HUES64 (cell line): ENCODE results near the gene TNNI2.

ENCODE experiments used
- H3K27ac ChIP-seq: 2 replicates; pipeline ENCODE4 v1.7.0; 2013; ENCODE audit warnings: low read depth, low read length, inconsistent platforms
- H3K27me3 ChIP-seq: 2 replicates; pipeline ENCODE4 v1.6.1; 2013; ENCODE audit warnings: mild to moderate bottlenecking, low read length; ENCODE audit not compliant: insufficient read depth
- H3K36me3 ChIP-seq: 2 replicates; pipeline ENCODE4 v1.6.1; 2013; ENCODE audit warnings: mild to moderate bottlenecking, low read length; ENCODE audit not compliant: insufficient read depth
- H3K4me1 ChIP-seq: 2 replicates; pipeline ENCODE4 v1.6.1; 2013; ENCODE audit warnings: mild to moderate bottlenecking, low read length, moderate library complexity; ENCODE audit not compliant: insufficient read depth
- H3K4me3 ChIP-seq: 2 replicates; pipeline ENCODE4 v1.5.1; 2013; ENCODE audit warnings: mild to moderate bottlenecking, low read length, moderate library complexity
- H3K9ac ChIP-seq: 2 replicates; pipeline ENCODE4 v1.6.1; 2013; ENCODE audit warnings: mild to moderate bottlenecking, low read depth, low read length
- H3K9me3 ChIP-seq: 2 replicates; pipeline ENCODE4 v1.6.1; 2013; ENCODE audit warnings: low read depth, low read length; ENCODE audit not compliant: insufficient read depth
- WGBS: fragments of 150-250, 120-280 bp; methylation state at CpG from one replicate; pipeline ENCODE4 v1.1.7; 2013; ENCODE audit warnings: missing lambda C conversion rate; 5-methylcytosine and 5-hydroxymethylcytosine counted together

TNNI2 gene

GRCh38 chr11:1843098-1843473 lies 4.3 kb downstream of the TNNI2 start:
- Histone ChIP-seq H3K36me3 (no peaks in the 10 kb centered on the region), H3K9me3 (no peaks in the 10 kb centered on the region), H3K9ac (no peak overlapping the region), H3K27ac (no peak overlapping the region), H3K4me3 (no peak overlapping the region), H3K4me1 (no peaks in the 10 kb centered on the region), H3K27me3 (peaks cover 6% of the 10 kb centered on the region; the same call in 1 of the 2 replicates)
- WGBS = 87% methylated on average over 11 of the region's 11 CpGs

- no peaks in the 10 kb centered on the region for H3K4me1 ChIP-seq
- H3K9ac ChIP-seq = no peak overlapping the region
- no peaks in the 10 kb centered on the region for H3K36me3 ChIP-seq
- H3K9me3 ChIP-seq = no peaks in the 10 kb centered on the region
- H3K4me3 ChIP-seq = no peak overlapping the region
- H3K27me3 ChIP-seq = peaks cover 6% of the 10 kb centered on the region; the same call in 1 of the 2 replicates
- 90% methylated on average over 8 of the region's 8 CpGs for WGBS
- H3K27ac ChIP-seq = no peak overlapping the region
These were observed 5.0 kb downstream of the TNNI2 start for GRCh38 chr11:1843796-1844195.

- Histone ChIP-seq H3K9ac (no peak overlapping the region), H3K27me3 (peaks cover 6% of the 10 kb centered on the region; the same call in 1 of the 2 replicates), H3K36me3 (no peaks in the 10 kb centered on the region), H3K27ac (no peak overlapping the region), H3K4me1 (no peaks in the 10 kb centered on the region), H3K4me3 (no peak overlapping the region), H3K9me3 (no peaks in the 10 kb centered on the region)
- 90% methylated on average over 23 of the region's 23 CpGs for WGBS
These were observed 5.7 kb downstream of the TNNI2 start for GRCh38 chr11:1844221-1845094.

- no peak overlapping the region for H3K9ac ChIP-seq
- WGBS = 87% methylated on average over 1 of the region's 1 CpG
- no peaks in the 10 kb centered on the region for H3K36me3 ChIP-seq
- no peak overlapping the region for H3K27ac ChIP-seq
- no peak overlapping the region for H3K4me3 ChIP-seq
- H3K9me3 ChIP-seq = no peaks in the 10 kb centered on the region
- no peaks in the 10 kb centered on the region for H3K4me1 ChIP-seq
- peaks cover 6% of the 10 kb centered on the region; the same call in 1 of the 2 replicates for H3K27me3 ChIP-seq
These were observed 6.3 kb downstream of the TNNI2 start for GRCh38 chr11:1845095-1845429.

GRCh38 chr11:1845561-1846452 lies 7.0 kb downstream of the TNNI2 start:
- peaks cover 6% of the 10 kb centered on the region; the same call in 1 of the 2 replicates for H3K27me3 ChIP-seq
- no peak overlapping the region for H3K9ac ChIP-seq
- H3K4me1 ChIP-seq = no peaks in the 10 kb centered on the region

GRCh38 chr11:1846453-1846932 lies 7.7 kb downstream of the TNNI2 start:
- Histone ChIP-seq H3K27ac (no peak overlapping the region), H3K36me3 (no peaks in the 10 kb centered on the region), H3K27me3 (peaks cover 6% of the 10 kb centered on the region; the same call in 1 of the 2 replicates), H3K9me3 (no peaks in the 10 kb centered on the region), H3K9ac (no peak overlapping the region), H3K4me1 (no peaks in the 10 kb centered on the region), H3K4me3 (no peak overlapping the region)
- WGBS = 92% methylated on average over 9 of the region's 9 CpGs

More at GRCh38 chr11:1845561-1846452, 7.0 kb downstream of the TNNI2 start:
- Histone ChIP-seq H3K36me3 (no peaks in the 10 kb centered on the region), H3K27ac (no peak overlapping the region), H3K4me3 (no peak overlapping the region), H3K9me3 (no peaks in the 10 kb centered on the region)
- WGBS = 90% methylated on average over 21 of the region's 21 CpGs

GRCh38 chr11:1847006-1847735 lies 8.4 kb downstream of the TNNI2 start:
- no peak overlapping the region for H3K27ac ChIP-seq
- H3K27me3 ChIP-seq = peaks cover 6% of the 10 kb centered on the region; the same call in 1 of the 2 replicates
- no peaks in the 10 kb centered on the region for H3K9me3 ChIP-seq
- H3K4me3 ChIP-seq = no peak overlapping the region
- WGBS = 93% methylated on average over 34 of the region's 34 CpGs
- H3K4me1 ChIP-seq = no peaks in the 10 kb centered on the region
- H3K36me3 ChIP-seq = no peaks in the 10 kb centered on the region
- no peak overlapping the region for H3K9ac ChIP-seq

- no peaks in the 10 kb centered on the region for H3K4me1 ChIP-seq
- WGBS = 96% methylated on average over 17 of the region's 18 CpGs
- no peaks in the 10 kb centered on the region for H3K36me3 ChIP-seq
- no peak overlapping the region for H3K4me3 ChIP-seq
- H3K9me3 ChIP-seq = no peaks in the 10 kb centered on the region
- H3K9ac ChIP-seq = no peak overlapping the region
- H3K27ac ChIP-seq = no peak overlapping the region
- peaks cover 6% of the 10 kb centered on the region; the same call in 1 of the 2 replicates for H3K27me3 ChIP-seq
These were observed 9.3 kb downstream of the TNNI2 start for GRCh38 chr11:1847926-1848639.

GRCh38 chr11:1848640-1849430 lies 10.1 kb downstream of the TNNI2 start:
- Histone ChIP-seq H3K9ac (no peak overlapping the region), H3K27ac (no peak overlapping the region), H3K9me3 (no peaks in the 10 kb centered on the region), H3K4me3 (no peak overlapping the region), H3K27me3 (peaks cover 6% of the 10 kb centered on the region; the same call in 1 of the 2 replicates), H3K4me1 (no peaks in the 10 kb centered on the region), H3K36me3 (no peaks in the 10 kb centered on the region)
- WGBS = 94% methylated on average over 19 of the region's 19 CpGs
